Neural cell (in vitro differentiated cells): ENCODE measurements around the gene ZFPM1. TPM values are rescaled to one million over a fixed set of nuclear protein-coding genes. Genes with fewer than 3 reads are reported as not detected.

Source experiments
- H2AFZ ChIP-seq: fragments of 200-600, 300-800 bp; sonication (generic), shearing (Covaris generic); 2 replicates; pipeline ENCODE4 v1.6.0; 2014; ENCODE audit warnings: low read depth, mild to moderate bottlenecking, antibody characterized with exemption, low read length, moderate library complexity
- H3F3A ChIP-seq: fragments of 200-600 bp; shearing (Covaris generic); 2 replicates; pipeline ENCODE4 v1.6.1; 2016; ENCODE audit warnings: mild to moderate bottlenecking, moderate library complexity, mixed read lengths, antibody characterized with exemption, low read length; ENCODE audit not compliant: insufficient read depth, poor library complexity, severe bottlenecking
- H3K27ac ChIP-seq: fragments of 200-600, 300-800 bp; sonication (generic), shearing (Covaris generic); 2 replicates; pipeline ENCODE4 v1.5.1; 2014; ENCODE audit warnings: mild to moderate bottlenecking, low read length, moderate library complexity
- H3K27me3 ChIP-seq: fragments of 300-800, 200-600 bp; sonication (generic), shearing (Covaris generic); 2 replicates; pipeline ENCODE4 v1.6.0; 2014; ENCODE audit warnings: mild to moderate bottlenecking, low read depth, low read length, moderate library complexity; ENCODE audit not compliant: insufficient read depth
- H3K36me3 ChIP-seq: fragments of 300-800, 200-600 bp; sonication (generic), shearing (Covaris generic); 2 replicates; pipeline ENCODE4 v1.5.1; 2014; ENCODE audit warnings: mild to moderate bottlenecking, antibody characterized with exemption, low read length, moderate library complexity; ENCODE audit not compliant: insufficient read depth
- H3K4me2 ChIP-seq: fragments of 300-800, 200-600 bp; sonication (generic), shearing (Covaris generic); 2 replicates; pipeline ENCODE4 v1.6.0; 2014; ENCODE audit warnings: mild to moderate bottlenecking, low read length
- H3K4me3 ChIP-seq: fragments of 300-800, 200-600 bp; sonication (generic), shearing (Covaris generic); 2 replicates; pipeline ENCODE4 v1.5.1; 2014; ENCODE audit warnings: mild to moderate bottlenecking, low read length, moderate library complexity
- H3K79me2 ChIP-seq: fragments of 200-600 bp; shearing (Covaris generic); replicated peaks from 2 replicates; pipeline ENCODE4 v1.6.0; 2014; ENCODE audit warnings: mild to moderate bottlenecking, low read length, moderate library complexity; ENCODE audit not compliant: insufficient read depth
- H3K9ac ChIP-seq: fragments of 300-800, 200-600 bp; sonication (generic), shearing (Covaris generic); 2 replicates; pipeline ENCODE4 v1.6.1; 2016; ENCODE audit warnings: mild to moderate bottlenecking, low read length, mixed read lengths
- H3K9me2 ChIP-seq: fragments of 200-600 bp; shearing (Covaris generic); 2 replicates; pipeline ENCODE4 v1.6.1; 2016; ENCODE audit warnings: mild to moderate bottlenecking, low read length, mixed read lengths; ENCODE audit not compliant: insufficient read depth
- H3K9me3 ChIP-seq: fragments of 200-600, 300-800 bp; sonication (generic), shearing (Covaris generic); 2 replicates; pipeline ENCODE4 v1.6.1; 2016; ENCODE audit warnings: mild to moderate bottlenecking, mixed run types, low read length, moderate library complexity, mixed read lengths
- H4K20me1 ChIP-seq: fragments of 200-600 bp; shearing (Covaris generic); 2 replicates; pipeline ENCODE4 v1.6.1; 2016; ENCODE audit warnings: mild to moderate bottlenecking, mixed run types; ENCODE audit not compliant: insufficient read depth
- CTCF ChIP-seq: fragments of 450-650 bp; IDR thresholded peaks from 2 replicates; pipeline ENCODE4 v1.5.1; 2014; ENCODE audit warnings: antibody characterized with exemption, mild to moderate bottlenecking, moderate library complexity; ENCODE audit not compliant: poor library complexity, severe bottlenecking
- EP300 ChIP-seq: fragments of 450-650 bp; conservative IDR thresholded peaks from 2 replicates; pipeline ENCODE4 v1.6.1; 2014; ENCODE audit warnings: antibody characterized with exemption, mild to moderate bottlenecking, moderate library complexity; ENCODE audit not compliant: poor library complexity, severe bottlenecking
- EZH2 ChIP-seq: fragments of 200-600, 300-800 bp; shearing (Covaris generic), sonication (generic); IDR thresholded peaks from 2 replicates; pipeline ENCODE4 v1.6.1; 2014; ENCODE audit warnings: antibody characterized with exemption, low read length, borderline replicate concordance, mild to moderate bottlenecking; ENCODE audit not compliant: insufficient read depth, poor library complexity, severe bottlenecking
- MXI1 ChIP-seq: fragments of 450-650 bp; conservative IDR thresholded peaks from 2 replicates; pipeline ENCODE4 v1.6.1; 2014; ENCODE audit warnings: antibody characterized with exemption, mild to moderate bottlenecking; ENCODE audit not compliant: poor library complexity, severe bottlenecking
- POLR2AphosphoS5 ChIP-seq: IDR thresholded peaks from 2 replicates; pipeline ENCODE4 v1.6.1; 2012
- RAD21 ChIP-seq: fragments of 450-650 bp; conservative IDR thresholded peaks from 2 replicates; pipeline ENCODE4 v1.6.1; 2014; ENCODE audit warnings: antibody characterized with exemption, mild to moderate bottlenecking, moderate library complexity
- SMC3 ChIP-seq: fragments of 450-650 bp; conservative IDR thresholded peaks from 2 replicates; pipeline ENCODE4 v1.6.1; 2014; ENCODE audit warnings: antibody characterized with exemption, mild to moderate bottlenecking, moderate library complexity; ENCODE audit not compliant: poor library complexity
- TAF1 ChIP-seq: IDR thresholded peaks from 2 replicates; pipeline ENCODE4 v1.6.1; 2012; ENCODE audit warnings: low read depth
- polyA plus RNA-seq: library from polyadenylated mRNA; depleted of rRNA; stranded (reverse); fragments of >200 nt; gene quantifications from 2 replicates; pipeline ENCODE4 v1.2.3, GENCODE V29; 2014
- TF ChIP-seq, protein P1 (sequence below): IDR thresholded peaks from 2 replicates; pipeline ENCODE4 v1.6.1; 2012; ENCODE audit warnings: borderline replicate concordance

Gene ZFPM1
- polyA plus RNA-seq, 1 donor from 2014 or later, result 0.41 TPM

DNA sequence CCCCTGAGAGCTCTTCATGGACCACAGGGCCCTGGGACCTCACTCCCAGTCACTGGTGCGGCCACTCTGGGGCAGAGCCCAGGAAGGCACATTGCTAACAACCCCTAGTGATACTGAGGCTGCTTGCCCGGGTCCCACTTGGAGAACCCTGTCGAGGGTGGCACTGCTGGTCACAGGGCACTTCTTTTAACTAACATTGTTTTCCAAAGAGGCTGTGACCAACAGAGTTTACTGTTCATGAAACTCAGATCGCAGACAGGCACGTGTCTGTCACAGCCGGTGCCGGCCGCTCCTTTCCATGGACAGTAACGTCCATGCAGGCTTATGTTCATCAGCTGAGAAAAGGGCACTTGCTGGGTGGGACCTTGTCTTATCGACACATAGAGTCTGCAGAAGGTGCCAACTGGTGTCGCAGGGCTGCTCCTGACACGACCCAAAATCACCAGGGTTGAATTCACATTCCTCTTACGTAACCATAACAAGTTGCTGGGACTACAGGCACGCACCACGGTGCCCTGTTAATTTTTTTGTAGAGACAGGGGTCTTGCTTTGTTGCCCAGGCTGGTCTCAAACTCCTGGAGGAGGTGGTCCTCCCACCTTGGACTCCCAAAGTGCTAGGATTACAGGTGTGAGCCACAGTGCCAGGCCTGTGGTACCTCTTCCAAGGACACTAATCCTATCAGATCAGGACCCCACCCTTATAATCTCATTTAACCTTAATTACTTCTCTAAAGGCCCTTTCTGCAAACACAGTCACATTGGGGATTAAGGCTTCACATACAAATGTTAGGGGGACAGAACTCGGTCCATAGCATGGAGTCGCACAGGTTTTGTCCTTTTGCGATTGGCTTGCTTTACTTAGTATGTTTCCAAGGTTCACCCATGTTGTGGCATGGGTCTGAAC lies 115.9 kb downstream of the ZFPM1 start:
- H4K20me1 ChIP-seq, result no peaks in the 10 kb centered on the region
- H3K4me3 ChIP-seq, result peak overlapping the region; percentile 93
- no peaks in the 10 kb centered on the region for H3K27me3 ChIP-seq
- TF ChIP-seq EP300 (no peak), RAD21 (no peak), POLR2AphosphoS5 (no peak), TAF1 (no peak), SMC3 (no peak), EZH2 (no peak), MXI1 (no peak), CTCF (no peak)
- H3K9me3 ChIP-seq, result no peaks in the 10 kb centered on the region
- H3K4me2 ChIP-seq, result peak overlapping the region; percentile 71
- H3K79me2 ChIP-seq, result peaks cover 19% of the 10 kb centered on the region
- H3F3A ChIP-seq, result no peaks in the 10 kb centered on the region
- no peaks in the 10 kb centered on the region for H3K36me3 ChIP-seq
- peak overlapping the region; percentile 53 for H2AFZ ChIP-seq
- no peaks in the 10 kb centered on the region for H3K9me2 ChIP-seq
- peak overlapping the region; percentile 66 for H3K9ac ChIP-seq
- H3K27ac ChIP-seq, result no peak overlapping the region

DNA sequence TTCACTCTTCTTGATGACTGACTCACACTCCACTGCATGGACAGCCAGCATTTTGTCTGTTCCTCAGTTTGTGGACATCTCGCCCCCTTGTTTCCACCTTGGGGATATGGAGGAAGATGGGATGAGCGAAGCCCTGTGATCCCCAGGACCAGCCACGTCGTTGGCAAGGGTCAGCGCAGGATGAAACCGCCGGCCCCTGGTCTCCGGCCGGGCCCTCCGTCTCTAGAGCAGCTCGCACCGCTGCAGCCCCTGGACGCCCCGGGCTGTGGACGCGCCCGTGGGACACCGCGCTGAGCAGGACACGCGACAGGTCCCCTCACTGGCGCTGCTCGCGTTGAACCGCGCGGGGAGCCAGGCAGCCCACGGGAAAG lies 116.5 kb downstream of the ZFPM1 start:
- Histone ChIP-seq H3K27me3 (no peaks in the 10 kb centered on the region), H3K36me3 (no peaks in the 10 kb centered on the region), H3K4me3 (peak overlapping the region; percentile 93), H3K9me3 (no peaks in the 10 kb centered on the region), H3K9me2 (no peaks in the 10 kb centered on the region), H3K79me2 (peaks cover 23% of the 10 kb centered on the region), H3K4me2 (peak overlapping the region; percentile 71), H3F3A (no peaks in the 10 kb centered on the region), H2AFZ (peak overlapping the region; percentile 53), H3K9ac (peak overlapping the region; percentile 66), H3K27ac (peak overlapping the region; percentile 56), H4K20me1 (no peaks in the 10 kb centered on the region)
- no peak for TF ChIP-seq EP300
- TF ChIP-seq EZH2, result no peak
- TF ChIP-seq, protein P1, sequence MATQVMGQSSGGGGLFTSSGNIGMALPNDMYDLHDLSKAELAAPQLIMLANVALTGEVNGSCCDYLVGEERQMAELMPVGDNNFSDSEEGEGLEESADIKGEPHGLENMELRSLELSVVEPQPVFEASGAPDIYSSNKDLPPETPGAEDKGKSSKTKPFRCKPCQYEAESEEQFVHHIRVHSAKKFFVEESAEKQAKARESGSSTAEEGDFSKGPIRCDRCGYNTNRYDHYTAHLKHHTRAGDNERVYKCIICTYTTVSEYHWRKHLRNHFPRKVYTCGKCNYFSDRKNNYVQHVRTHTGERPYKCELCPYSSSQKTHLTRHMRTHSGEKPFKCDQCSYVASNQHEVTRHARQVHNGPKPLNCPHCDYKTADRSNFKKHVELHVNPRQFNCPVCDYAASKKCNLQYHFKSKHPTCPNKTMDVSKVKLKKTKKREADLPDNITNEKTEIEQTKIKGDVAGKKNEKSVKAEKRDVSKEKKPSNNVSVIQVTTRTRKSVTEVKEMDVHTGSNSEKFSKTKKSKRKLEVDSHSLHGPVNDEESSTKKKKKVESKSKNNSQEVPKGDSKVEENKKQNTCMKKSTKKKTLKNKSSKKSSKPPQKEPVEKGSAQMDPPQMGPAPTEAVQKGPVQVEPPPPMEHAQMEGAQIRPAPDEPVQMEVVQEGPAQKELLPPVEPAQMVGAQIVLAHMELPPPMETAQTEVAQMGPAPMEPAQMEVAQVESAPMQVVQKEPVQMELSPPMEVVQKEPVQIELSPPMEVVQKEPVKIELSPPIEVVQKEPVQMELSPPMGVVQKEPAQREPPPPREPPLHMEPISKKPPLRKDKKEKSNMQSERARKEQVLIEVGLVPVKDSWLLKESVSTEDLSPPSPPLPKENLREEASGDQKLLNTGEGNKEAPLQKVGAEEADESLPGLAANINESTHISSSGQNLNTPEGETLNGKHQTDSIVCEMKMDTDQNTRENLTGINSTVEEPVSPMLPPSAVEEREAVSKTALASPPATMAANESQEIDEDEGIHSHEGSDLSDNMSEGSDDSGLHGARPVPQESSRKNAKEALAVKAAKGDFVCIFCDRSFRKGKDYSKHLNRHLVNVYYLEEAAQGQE, result no peak
- no peak for TF ChIP-seq TAF1
- TF ChIP-seq MXI1, result no peak
- TF ChIP-seq CTCF, result peak; percentile 24
- no peak for TF ChIP-seq RAD21
- TF ChIP-seq POLR2AphosphoS5, result no peak
